K562 (cell line): Measurements from ENCODE around the gene PRR23E. TPM values are rescaled to one million over a fixed set of nuclear protein-coding genes. Genes with fewer than 3 reads are reported as not detected.

Source experiments
- ATAC-seq: fragments of 200-7000 bp; cut with Tn5 transposase; 3 replicates; pipeline ENCODE4 v1.9.1; 2020; ENCODE audit warnings: moderate library complexity
- BruUV-seq: library from RNA; stranded (reverse); fragments of 400-500 nt; replicated peaks from 2 replicates; lab custom pipeline; 2021; lab: Mats Ljungman, UMichigan
- CTCF ChIA-PET: fragments of 300-600 bp; formaldehyde crosslinking; extraction: SDS; loops from one replicate; lab custom pipeline; 2021; ENCODE audit warnings: low intra/inter-chr PET ratio; lab: Yijun Ruan, JAX
- POLR2A ChIA-PET: fragments of 300-600, 350-650 bp; sonication (Branson Sonifier 250); formaldehyde crosslinking; extraction: SDS; loops from one replicate; lab custom pipeline; 2021; ENCODE audit warnings: antibody characterized with exemption, inconsistent platforms; lab: Yijun Ruan, JAX
- DNase-seq, 4 experiments: peaks; one replicate each; pipeline versions ENCODE4 v3.0.0 to v3.0.0-alpha.2; 2011 to 2018; ENCODE audit warnings: low spot score in 3 of 4, mixed read lengths in 3 of 4; ENCODE audit errors: extremely low read depth in 1 of 4
- FAIRE-seq: peaks from 2 replicates; lab custom pipeline; 2011; peaks lifted over from hg19 to GRCh38; lab: Jason Lieb, UNC
- H2AFZ ChIP-seq: 2 replicates; pipeline ENCODE4 v1.6.0; 2011; ENCODE audit warnings: low read depth, low read length, control low read depth, inconsistent platforms
- H3K27ac ChIP-seq: fragments of 200-600 bp; 3 replicates; pipeline ENCODE4 v1.8.0; 2011; ENCODE audit warnings: low read depth, mild to moderate bottlenecking, control low read depth, inconsistent platforms, low read length, moderate library complexity, mixed read lengths; ENCODE audit errors: extremely low read depth
- H3K27me3 ChIP-seq, 2 experiments: fragments of 300-600 bp in 1 of 2; 2 replicates in 1 of 2; 3 replicates in 1 of 2; pipeline versions ENCODE4 v1.6.0 to v1.8.0; 2011; ENCODE audit warnings: inconsistent platforms in 2 of 2, low read length in 2 of 2, mild to moderate bottlenecking in 1 of 2, mixed read lengths in 1 of 2, moderate library complexity in 1 of 2; ENCODE audit not compliant: control insufficient read depth in 2 of 2, insufficient read depth in 2 of 2
- H3K36me3 ChIP-seq: fragments of 300-600 bp; 3 replicates; pipeline ENCODE4 v1.8.0; 2011; ENCODE audit warnings: mild to moderate bottlenecking, low read length, inconsistent platforms; ENCODE audit not compliant: control insufficient read depth, insufficient read depth
- H3K4me1 ChIP-seq, 2 experiments: fragments of 200-600 bp in 1 of 2; replicated peaks in 1 of 2; 2 replicates in 1 of 2; 3 replicates in 1 of 2; pipeline versions ENCODE4 v1.5.1 to v1.8.0; 2011; ENCODE audit warnings: inconsistent platforms in 2 of 2, low read length in 2 of 2, mild to moderate bottlenecking in 1 of 2, mixed read lengths in 1 of 2, moderate library complexity in 1 of 2; ENCODE audit not compliant: control insufficient read depth in 2 of 2, insufficient read depth in 2 of 2
- H3K4me2 ChIP-seq: 2 replicates; pipeline ENCODE4 v1.6.1; 2011; ENCODE audit warnings: low read length, control low read depth, inconsistent platforms, mixed read lengths; ENCODE audit not compliant: insufficient read depth
- H3K4me3 ChIP-seq: fragments of 200-600 bp; sonication (generic), shearing (Covaris generic); 2 replicates; pipeline ENCODE4 v1.5.1; 2016; ENCODE audit warnings: control low read depth, inconsistent platforms
- H3K79me2 ChIP-seq: fragments of 200-600 bp; 3 replicates; pipeline ENCODE4 v1.8.0; 2011; ENCODE audit warnings: low read length, inconsistent platforms; ENCODE audit not compliant: control insufficient read depth, insufficient read depth
- H3K9ac ChIP-seq, 2 experiments: 2 replicates each; pipeline versions ENCODE4 v1.6.0 to v1.6.1; 2011; ENCODE audit warnings: low read depth in 2 of 2, low read length in 2 of 2, control low read depth in 1 of 2, inconsistent platforms in 1 of 2, mild to moderate bottlenecking in 1 of 2, mixed read lengths in 1 of 2; ENCODE audit not compliant: insufficient read depth in 1 of 2
- H3K9me1 ChIP-seq: one replicate; pipeline ENCODE4 v1.6.0; 2011; ENCODE audit warnings: inconsistent platforms, mild to moderate bottlenecking, low read length, moderate library complexity; ENCODE audit not compliant: control insufficient read depth, insufficient read depth
- H3K9me3 ChIP-seq: replicated peaks from 2 replicates; pipeline ENCODE4 v1.5.1; 2011; ENCODE audit warnings: low read depth, low read length, inconsistent platforms; ENCODE audit not compliant: control insufficient read depth, insufficient read depth
- H4K20me1 ChIP-seq: replicated peaks from 2 replicates; pipeline ENCODE4 v1.6.1; 2011; ENCODE audit warnings: low read length, inconsistent platforms, mixed read lengths; ENCODE audit not compliant: control insufficient read depth, insufficient read depth
- BCLAF1 ChIP-seq, 2 experiments: fragments of 450-650 bp in 1 of 2; IDR thresholded peaks; 2 replicates each; pipeline ENCODE4 v1.6.1; 2011 to 2017; ENCODE audit warnings: low read depth in 2 of 2, antibody characterized with exemption in 1 of 2, borderline replicate concordance in 1 of 2, low read length in 1 of 2, mild to moderate bottlenecking in 1 of 2, mixed read lengths in 1 of 2; ENCODE audit not compliant: control insufficient read depth in 1 of 2
- WGBS: fragments of 100-300 bp; shearing (Covaris generic); methylation state at CpG from one replicate; pipeline ENCODE4 v1.1.6; 2016; ENCODE audit warnings: low coverage, mixed read lengths; ENCODE audit not compliant: insufficient coverage; ENCODE audit errors: missing lambda C conversion rate; 5-methylcytosine and 5-hydroxymethylcytosine counted together
- in situ Hi-C: fragments of 300-500 bp; cut with MboI; formaldehyde crosslinking; loops from 4 replicates; pipeline ENCODE4 v1.15.0; 2018; ENCODE audit warnings: inconsistent platforms, mixed read lengths
- intact Hi-C: fragments of 100-400 bp; cut with micrococcal nuclease; formaldehyde crosslinking; loops from 2 replicates; pipeline ENCODE4 v1.14.2; 2022
- polyA plus RNA-seq, 8 experiments: library from polyadenylated mRNA; depleted of rRNA in 4 of 8; stranded (reverse) in 5 of 8; unstranded in 3 of 8; fragments of >200 nt; fragmentation: Nextera tagmentation in 2 of 8; fragmentation: Illumina TruSeq in 1 of 8; extraction: Ambion mirVana in 2 of 8; extraction: Trizol in 1 of 8; gene quantifications; 2 replicates each; pipeline versions ENCODE4 v1.2.1 to v1.2.3, GENCODE V29; 2011 to 2014; ENCODE audit warnings: inconsistent platforms in 1 of 8, missing spikeins in 1 of 8
- total RNA-seq, 7 experiments: library from RNA; depleted of rRNA in 6 of 7; stranded (reverse); fragments of >200 nt in 6 of 7; fragmentation: Illumina TruSeq in 2 of 7; extraction: Trizol in 2 of 7; gene quantifications; 2 replicates each; pipeline versions ENCODE4 v1.2.1 to v1.2.3, GENCODE V29; 2011 to 2021; ENCODE audit warnings: low replicate concordance in 1 of 7

Gene PRR23E
- total and polyA plus RNA-seq, 9 of the 15 experiments (the other 6 are each of a cell fraction or from before 2014, with no cell fraction given), result not detected

DNA sequence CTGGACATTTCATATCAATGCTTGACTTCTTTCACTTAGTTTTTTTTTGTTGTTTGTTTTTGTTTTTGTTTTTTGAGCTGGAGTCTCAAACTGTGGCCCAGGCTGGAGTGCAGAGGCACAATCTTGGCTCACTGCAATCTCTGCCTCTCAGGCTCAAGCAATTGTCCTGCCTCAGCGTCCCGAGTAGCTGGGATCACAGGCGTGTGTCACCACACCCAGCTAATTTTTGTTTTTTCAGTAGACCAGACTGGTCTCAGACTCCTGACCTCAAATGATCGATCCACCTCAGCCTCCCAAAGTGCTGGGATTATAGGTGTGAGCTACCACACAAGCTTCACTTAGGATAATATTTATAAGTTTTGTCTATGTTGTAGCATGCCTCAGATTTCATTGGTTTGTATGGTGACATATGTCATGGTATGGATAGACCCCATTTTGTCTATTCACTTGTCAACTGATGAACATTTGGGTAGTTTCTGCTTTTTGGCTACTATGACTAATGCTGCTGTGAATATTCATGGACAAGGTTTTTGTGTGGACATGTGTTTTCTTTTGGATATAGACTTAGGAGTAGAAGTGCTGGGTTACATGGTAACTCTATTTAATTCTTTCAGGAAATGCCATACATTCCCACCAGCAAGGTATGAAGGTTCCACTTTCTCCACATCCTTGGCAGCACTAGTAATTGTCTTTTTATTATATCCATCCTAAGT is 6.8 kb upstream of the PRR23E start:
- Histone ChIP-seq H3K36me3 (no peaks in the 10 kb centered on the region), H2AFZ (no peak overlapping the region), H3K79me2 (no peaks in the 10 kb centered on the region), H3K4me1 (no peaks in the 10 kb centered on the region), H3K27ac (no peak overlapping the region), H3K4me2 (no peak overlapping the region), H3K9ac (no peak overlapping the region), H3K27me3 (no peaks in the 10 kb centered on the region), H4K20me1 (no peaks in the 10 kb centered on the region), H3K4me3 (no peak overlapping the region), H3K9me3 (no peaks in the 10 kb centered on the region), H3K9me1 (no peaks in the 10 kb centered on the region)
- in situ Hi-C loops (no loop called here), intact Hi-C loops (no loop called here)
- ChIA-PET CTCF (no interaction called here), POLR2A (no interaction called here)
- WGBS, result 0% methylated on average over 4 of the region's 4 CpGs
- BruUV-seq, result no TSS peak
- FAIRE-seq (no peak), ATAC-seq (no peak), DNase-seq (no peak)
- no peak for TF ChIP-seq BCLAF1 (IDR thresholded peaks at IDR 0.05; ENCODE audit: borderline replicate concordance in 1 of 2, control insufficient read depth in 1 of 2, low read depth in 2 of 2, low read length in 1 of 2)
